ENCODE results near the gene C1QTNF7.

DNA sequence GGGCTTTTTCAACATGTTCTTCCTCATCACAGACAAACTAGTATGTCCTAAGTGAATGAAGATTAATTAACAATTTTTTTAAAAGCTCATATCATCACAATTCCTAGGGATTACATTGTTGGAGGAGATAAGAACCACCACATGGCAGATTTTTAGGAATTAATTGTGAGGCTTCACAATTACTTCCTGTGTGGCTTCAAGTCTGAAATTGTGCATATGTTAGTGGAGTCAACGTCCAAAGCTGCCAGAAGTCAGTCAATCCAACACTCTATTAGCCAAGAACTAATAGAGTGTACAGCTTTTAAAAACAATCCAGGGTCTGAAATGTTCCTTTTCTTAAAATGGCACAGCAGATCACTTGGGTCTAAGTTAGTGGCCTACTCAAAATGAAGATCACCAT lies 49.3 kb upstream of the C1QTNF7 start:
- TF ChIP-seq, protein P1, sequence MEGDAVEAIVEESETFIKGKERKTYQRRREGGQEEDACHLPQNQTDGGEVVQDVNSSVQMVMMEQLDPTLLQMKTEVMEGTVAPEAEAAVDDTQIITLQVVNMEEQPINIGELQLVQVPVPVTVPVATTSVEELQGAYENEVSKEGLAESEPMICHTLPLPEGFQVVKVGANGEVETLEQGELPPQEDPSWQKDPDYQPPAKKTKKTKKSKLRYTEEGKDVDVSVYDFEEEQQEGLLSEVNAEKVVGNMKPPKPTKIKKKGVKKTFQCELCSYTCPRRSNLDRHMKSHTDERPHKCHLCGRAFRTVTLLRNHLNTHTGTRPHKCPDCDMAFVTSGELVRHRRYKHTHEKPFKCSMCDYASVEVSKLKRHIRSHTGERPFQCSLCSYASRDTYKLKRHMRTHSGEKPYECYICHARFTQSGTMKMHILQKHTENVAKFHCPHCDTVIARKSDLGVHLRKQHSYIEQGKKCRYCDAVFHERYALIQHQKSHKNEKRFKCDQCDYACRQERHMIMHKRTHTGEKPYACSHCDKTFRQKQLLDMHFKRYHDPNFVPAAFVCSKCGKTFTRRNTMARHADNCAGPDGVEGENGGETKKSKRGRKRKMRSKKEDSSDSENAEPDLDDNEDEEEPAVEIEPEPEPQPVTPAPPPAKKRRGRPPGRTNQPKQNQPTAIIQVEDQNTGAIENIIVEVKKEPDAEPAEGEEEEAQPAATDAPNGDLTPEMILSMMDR (IDR thresholded peaks at IDR 0.05; ENCODE audit: borderline replicate concordance, extremely low read depth, low read length, poor library complexity, severe bottlenecking) = no peak
- no peak for TF ChIP-seq EZH2 (IDR thresholded peaks at IDR 0.05; ENCODE audit: borderline replicate concordance, low read depth, low read length, severe bottlenecking)

All from DND-41 (cell line).